SK-N-SH (cell line): ENCODE results near the gene SFSWAP. TPM values are rescaled to one million over a fixed set of nuclear protein-coding genes. Genes with fewer than 3 reads are reported as not detected.
A peak's percentile ranks its signal among the peaks of the same experiment; 100 is the strongest.

ENCODE experiments used
- CTCF ChIA-PET: fragments of 300-600, 350-600 bp; formaldehyde crosslinking; extraction: SDS; loops from one replicate; lab custom pipeline; 2021; lab: Yijun Ruan, JAX
- POLR2A ChIA-PET: fragments of 350-600 bp; sonication (Branson Sonifier 250); formaldehyde crosslinking; extraction: SDS; loops from one replicate; lab custom pipeline; 2020; ENCODE audit warnings: antibody characterized with exemption, inconsistent platforms; lab: Yijun Ruan, JAX
- DNase-seq: peaks from one replicate; pipeline ENCODE4 v3.0.0; 2012
- H2AFZ ChIP-seq: fragments of 200-600 bp; sonication (generic); 2 replicates; pipeline ENCODE4 v1.8.1; 2016; ENCODE audit warnings: antibody characterized with exemption, mild to moderate bottlenecking, low read depth
- H3F3A ChIP-seq: fragments of 200-600 bp; sonication (generic); replicated peaks from 2 replicates; pipeline ENCODE3; 2016; ENCODE audit warnings: antibody characterized with exemption, mild to moderate bottlenecking; ENCODE audit not compliant: insufficient read depth
- H3K27ac ChIP-seq, 2 experiments: fragments of 200-500 bp in 1 of 2; fragments of 200-600 bp in 1 of 2; sonication (Bioruptor generic) in 1 of 2; sonication (generic), shearing (Covaris generic) in 1 of 2; 2 replicates each; pipeline versions ENCODE4 v1.5.1 to v1.6.1; 2014 to 2016; ENCODE audit warnings: low read depth in 2 of 2, inconsistent platforms in 1 of 2, low read length in 1 of 2, mild to moderate bottlenecking in 1 of 2, mixed read lengths in 1 of 2
- H3K27me3 ChIP-seq: fragments of 200-600 bp; sonication (generic), shearing (Covaris generic); 2 replicates; pipeline ENCODE4 v1.6.1; 2016; ENCODE audit warnings: mixed run types; ENCODE audit not compliant: insufficient read depth
- H3K36me3 ChIP-seq, 2 experiments: fragments of 200-500 bp in 1 of 2; fragments of 200-600 bp in 1 of 2; sonication (Bioruptor generic) in 1 of 2; sonication (generic) in 1 of 2; replicated peaks in 1 of 2; 2 replicates each; pipeline versions ENCODE3 to v1.5.1; 2014 to 2016; ENCODE audit warnings: low read length in 1 of 2, mild to moderate bottlenecking in 1 of 2; ENCODE audit not compliant: insufficient read depth in 2 of 2, control insufficient read depth in 1 of 2
- H3K4me1 ChIP-seq, 2 experiments: fragments of 200-500 bp in 1 of 2; fragments of 200-600 bp in 1 of 2; sonication (Bioruptor generic) in 1 of 2; sonication (generic), shearing (Covaris generic) in 1 of 2; 2 replicates each; pipeline versions ENCODE4 v1.5.1 to v1.6.1; 2014 to 2016; ENCODE audit warnings: low read depth in 1 of 2, low read length in 1 of 2, mixed run types in 1 of 2; ENCODE audit not compliant: insufficient read depth in 2 of 2, control insufficient read depth in 1 of 2
- H3K4me2 ChIP-seq: fragments of 200-600 bp; sonication (generic), shearing (Covaris generic); 2 replicates; pipeline ENCODE4 v1.6.1; 2017; ENCODE audit warnings: mixed run types
- H3K4me3 ChIP-seq, 2 experiments: fragments of 200-500 bp in 1 of 2; fragments of 200-600 bp in 1 of 2; sonication (Bioruptor generic) in 1 of 2; sonication (generic), shearing (Covaris generic) in 1 of 2; 2 replicates each; pipeline versions ENCODE4 v1.5.1 to v1.8.1; 2014 to 2016; ENCODE audit warnings: low read depth in 2 of 2, inconsistent platforms in 1 of 2, low read length in 1 of 2, mild to moderate bottlenecking in 1 of 2, mixed read lengths in 1 of 2, moderate library complexity in 1 of 2
- H3K79me2 ChIP-seq: fragments of 200-600 bp; sonication (generic); 2 replicates; pipeline ENCODE4 v1.8.1; 2017; ENCODE audit warnings: mild to moderate bottlenecking; ENCODE audit not compliant: insufficient read depth
- H3K9ac ChIP-seq: fragments of 200-600 bp; sonication (generic); 2 replicates; pipeline ENCODE4 v1.6.1; 2017; ENCODE audit warnings: mixed run types
- H3K9me2 ChIP-seq: fragments of 200-600 bp; sonication (generic); 2 replicates; pipeline ENCODE4 v1.6.1; 2017; ENCODE audit warnings: mixed run types
- H3K9me3 ChIP-seq: fragments of 200-600 bp; sonication (generic); 2 replicates; pipeline ENCODE4 v1.6.1; 2017; ENCODE audit warnings: mixed run types, mild to moderate bottlenecking, moderate library complexity
- H4K20me1 ChIP-seq: fragments of 200-600 bp; sonication (generic); 2 replicates; pipeline ENCODE4 v1.6.1; 2017; ENCODE audit warnings: mild to moderate bottlenecking, mixed run types; ENCODE audit not compliant: insufficient read depth
- FOSL2 ChIP-seq: IDR thresholded peaks from 2 replicates; pipeline ENCODE4 v1.4.0; 2012; ENCODE audit warnings: low read depth, mild to moderate bottlenecking, moderate library complexity, borderline replicate concordance
- FOXJ3 ChIP-seq: sonication (generic); formaldehyde crosslinking; IDR thresholded peaks from 2 replicates; pipeline ENCODE4 v1.5.1; 2020; ENCODE audit warnings: mild to moderate bottlenecking, missing genetic modification reagents
- JUND ChIP-seq: IDR thresholded peaks from 2 replicates; pipeline ENCODE4 v1.4.0; 2012
- MEF2A ChIP-seq: IDR thresholded peaks from 2 replicates; pipeline ENCODE4 v1.4.0; 2012; ENCODE audit warnings: low read depth, borderline replicate concordance
- NFIC ChIP-seq: IDR thresholded peaks from 2 replicates; pipeline ENCODE4 v1.4.0; 2012; ENCODE audit warnings: borderline replicate concordance
- POLR2AphosphoS5 ChIP-seq: IDR thresholded peaks from 2 replicates; pipeline ENCODE4 v1.6.1; 2012; ENCODE audit warnings: low read depth, low read length
- RCOR1 ChIP-seq: fragments of 150-350 bp; IDR thresholded peaks from 2 replicates; pipeline ENCODE4 v1.6.1; 2017; ENCODE audit warnings: antibody characterized with exemption, low read length
- REST ChIP-seq: IDR thresholded peaks from 2 replicates; pipeline ENCODE4 v1.6.1; 2012; ENCODE audit warnings: mild to moderate bottlenecking, low read depth, low read length, moderate library complexity
- RXRA ChIP-seq: IDR thresholded peaks from 2 replicates; pipeline ENCODE4 v1.4.0; 2012; ENCODE audit warnings: low read depth, mild to moderate bottlenecking, borderline replicate concordance
- TCF12 ChIP-seq: IDR thresholded peaks from 2 replicates; pipeline ENCODE4 v1.4.0; 2012
- TEAD4 ChIP-seq: IDR thresholded peaks from 2 replicates; pipeline ENCODE4 v1.4.0; 2012; ENCODE audit warnings: mild to moderate bottlenecking, borderline replicate concordance; ENCODE audit not compliant: insufficient read depth
- WGBS: methylation state at CpG from one replicate; pipeline ENCODE4 v1.1.6; 2017; ENCODE audit warnings: low lambda C conversion rate; 5-methylcytosine and 5-hydroxymethylcytosine counted together
- polyA plus RNA-seq, 3 experiments: library from polyadenylated mRNA; depleted of rRNA; stranded (reverse); fragments of >200 nt; gene quantifications; 2 replicates each; pipeline ENCODE4 v1.2.3, GENCODE V29; 2012
- TF ChIP-seq, protein P1 (sequence below): IDR thresholded peaks from 2 replicates; pipeline ENCODE4; 2012
- TF ChIP-seq, protein P2 (sequence below): IDR thresholded peaks from 2 replicates; pipeline ENCODE4 v1.4.0; 2012; ENCODE audit warnings: low read depth

The SFSWAP gene
- polyA plus RNA-seq, 1 of the 3 experiments (the other 2 are of a cell fraction): 27.9 TPM

- no peaks in the 10 kb centered on the region for H3K9me3 ChIP-seq
- no peak overlapping the region for H2AFZ ChIP-seq
- TF ChIP-seq NFIC (peak; percentile 3; the same call in 1 of the 2 replicates), FOSL2 (peak; percentile 65), MEF2A (0 out of 2 replicates have a peak, but pooled peaks have one; percentile 61), JUND (peak; percentile 76), POLR2AphosphoS5 (peak; percentile 40; the same call in 1 of the 2 replicates), RXRA (peak; percentile 56; the same call in 1 of the 2 replicates), TCF12 (peak; percentile 75), TEAD4 (peak; percentile 26; the same call in 1 of the 2 replicates), FOXJ3 (CRISPR knock-in tag) (no peak), RCOR1 (no peak), REST (no peak)
- TF ChIP-seq, protein P1, sequence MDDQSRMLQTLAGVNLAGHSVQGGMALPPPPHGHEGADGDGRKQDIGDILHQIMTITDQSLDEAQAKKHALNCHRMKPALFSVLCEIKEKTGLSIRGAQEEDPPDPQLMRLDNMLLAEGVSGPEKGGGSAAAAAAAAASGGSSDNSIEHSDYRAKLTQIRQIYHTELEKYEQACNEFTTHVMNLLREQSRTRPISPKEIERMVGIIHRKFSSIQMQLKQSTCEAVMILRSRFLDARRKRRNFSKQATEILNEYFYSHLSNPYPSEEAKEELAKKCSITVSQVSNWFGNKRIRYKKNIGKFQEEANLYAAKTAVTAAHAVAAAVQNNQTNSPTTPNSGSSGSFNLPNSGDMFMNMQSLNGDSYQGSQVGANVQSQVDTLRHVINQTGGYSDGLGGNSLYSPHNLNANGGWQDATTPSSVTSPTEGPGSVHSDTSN: 0 out of 2 replicates have a peak, but pooled peaks have one; percentile 11
- TF ChIP-seq, protein P2, sequence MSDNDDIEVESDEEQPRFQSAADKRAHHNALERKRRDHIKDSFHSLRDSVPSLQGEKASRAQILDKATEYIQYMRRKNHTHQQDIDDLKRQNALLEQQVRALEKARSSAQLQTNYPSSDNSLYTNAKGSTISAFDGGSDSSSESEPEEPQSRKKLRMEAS: peak; percentile 68
- TF ChIP-seq, all 33 proteins: peak for 10
- Histone ChIP-seq H4K20me1 (no peaks in the 10 kb centered on the region), H3K27me3 (no peaks in the 10 kb centered on the region), H3K79me2 (peaks cover 9% of the 10 kb centered on the region; the same call in 1 of the 2 replicates), H3F3A (peaks cover 39% of the 10 kb centered on the region), H3K9ac (peak overlapping the region; percentile 29; the same call in 1 of the 2 replicates), H3K27ac (peak overlapping the region; percentile 12 to 93; a peak in 3 of 4 replicates), H3K4me1 (peaks cover 0 to 24% of the 10 kb centered on the region in 2 experiments; a peak in 2 of 4 replicates), H3K4me2 (peak overlapping the region; percentile 82), H3K9me2 (no peaks in the 10 kb centered on the region), H3K4me3 (peak overlapping the region; percentile 1 to 52; a peak in 3 of 4 replicates), H3K36me3 (peaks cover 41 to 57% of the 10 kb centered on the region in 2 experiments)
- POLR2A ChIA-PET: no interaction called here
- CTCF ChIA-PET: no interaction called here
- no peak for DNase-seq
- 8% methylated on average over 10 of the region's 10 CpGs for WGBS
Measured at GRCh38 chr12:131783915-131784541, 73.1 kb downstream of the SFSWAP start.
